CD4-positive, alpha-beta T cell treated with Interleukin-6 for 4 hours (primary cell): ENCODE results near the gene GMPPB.
"Not testable (repeated sequence)": the region's sequence is repeated elsewhere in the genome, so short reads cannot be mapped to it uniquely, and the experiment has no call there.

Experiments used
- DNase-seq: peaks from one replicate; pipeline ENCODE4 v3.0.0-alpha.2; 2020; ENCODE audit warnings: mixed read lengths

GMPPB gene

GRCh38 chr3:49712631-49713317 lies 11.0 kb downstream of the GMPPB start:
- no peak for DNase-seq

- DNase-seq, result no peak
Observed at GRCh38 chr3:49712166-49712565, 11.6 kb downstream of the GMPPB start.

DNA sequence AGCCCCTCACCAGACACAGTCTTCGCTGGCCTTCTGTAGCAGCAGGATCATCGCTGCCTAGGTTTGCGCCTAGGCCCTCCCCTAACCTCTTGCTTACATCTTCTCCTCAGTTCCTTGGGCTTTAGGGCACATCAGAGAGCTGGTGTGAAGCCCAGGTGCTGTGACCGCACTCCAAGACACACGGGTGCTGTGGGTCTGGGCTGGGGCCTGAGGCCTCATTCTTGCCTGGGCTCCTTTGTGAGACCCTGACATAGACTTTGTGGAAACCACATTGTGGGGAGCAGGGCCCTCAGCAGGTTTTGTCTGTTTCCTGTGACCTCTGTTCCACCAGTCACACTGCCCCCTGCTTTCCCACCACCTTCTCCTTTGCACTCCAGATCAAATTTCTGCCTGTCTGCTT lies 12.3 kb downstream of the GMPPB start:
- DNase-seq, result no peak

DNA sequence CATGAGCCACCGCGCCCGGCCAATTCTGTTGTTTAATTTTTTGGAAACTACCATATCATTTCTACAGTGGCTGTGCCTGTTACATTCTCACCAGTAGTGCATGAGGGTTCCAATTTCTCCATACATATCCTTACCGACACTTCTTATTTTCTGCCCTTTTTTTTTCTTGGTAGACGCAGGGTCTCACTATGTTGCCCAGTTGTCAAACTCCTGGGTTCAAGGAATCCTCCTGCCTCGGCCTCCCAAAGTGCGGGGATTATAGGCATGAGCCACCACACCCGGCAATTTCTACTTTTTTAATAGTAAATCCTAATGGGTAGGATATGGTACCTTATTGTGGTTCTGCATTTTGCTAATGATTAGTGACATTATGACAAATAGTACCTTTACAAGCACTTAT lies 13.9 kb downstream of the GMPPB start:
- no peak for DNase-seq

GRCh38 chr3:49707113-49707480 lies 16.7 kb downstream of the GMPPB start:
- no peak for DNase-seq

- no peak for DNase-seq
Observed at GRCh38 chr3:49706456-49707112, 17.2 kb downstream of the GMPPB start.

DNA sequence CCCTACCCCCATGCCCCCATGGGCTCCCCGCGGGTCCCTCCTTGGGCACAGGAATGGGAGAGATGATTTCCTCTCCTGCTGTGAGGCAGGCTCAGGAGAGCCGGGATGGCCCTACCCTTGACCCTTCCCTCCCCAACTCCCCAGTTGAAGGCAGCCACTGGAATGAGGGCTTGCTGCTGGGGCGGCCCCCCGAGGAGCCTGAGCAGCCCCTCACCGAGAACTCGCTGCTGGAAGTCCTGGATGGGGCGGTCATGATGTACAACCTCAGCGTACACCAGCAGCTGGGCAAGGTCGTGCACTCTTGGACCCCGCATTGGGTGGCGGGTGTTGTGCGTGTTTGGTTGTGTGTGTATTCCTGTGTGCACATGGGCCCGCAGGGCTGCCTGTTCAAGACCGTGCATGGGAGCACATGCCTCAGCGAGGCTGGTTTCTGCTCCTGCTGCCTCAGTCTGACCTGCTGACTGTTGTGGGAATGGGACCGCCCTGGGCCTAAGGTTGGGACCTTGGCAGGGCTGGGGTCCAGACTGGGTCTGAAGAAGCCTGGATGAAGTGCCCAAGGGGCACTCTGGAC lies 18.3 kb downstream of the GMPPB start:
- DNase-seq, result no peak

DNA sequence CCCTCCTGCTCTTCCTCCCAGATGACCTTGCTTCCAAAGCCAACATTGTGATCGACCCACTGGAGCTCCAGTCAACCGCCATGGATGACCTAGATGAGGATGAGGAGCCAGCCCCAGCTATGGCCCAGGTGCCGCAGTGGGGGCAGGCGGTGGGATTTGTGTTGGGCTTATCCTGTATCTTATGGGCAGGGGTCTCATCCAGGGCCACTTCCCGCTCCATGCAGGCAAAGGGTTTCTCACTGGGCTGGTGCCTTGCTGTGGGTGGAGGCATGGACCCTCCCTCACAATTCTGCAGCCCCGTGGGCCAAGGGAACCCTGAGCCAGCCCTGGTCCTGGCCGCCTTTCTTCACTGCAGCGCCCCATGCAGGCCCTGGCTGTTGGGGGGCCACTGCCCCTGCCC lies 19.1 kb downstream of the GMPPB start:
- DNase-seq, result no peak

GRCh38 chr3:49703956-49704355 lies 19.8 kb downstream of the GMPPB start:
- no peak for DNase-seq

- peak; percentile 72 for DNase-seq
Observed at GRCh38 chr3:49703443-49703927, 20.3 kb downstream of the GMPPB start.

- no peak for DNase-seq
Observed at GRCh38 chr3:49702672-49703071, 21.1 kb downstream of the GMPPB start.

DNA sequence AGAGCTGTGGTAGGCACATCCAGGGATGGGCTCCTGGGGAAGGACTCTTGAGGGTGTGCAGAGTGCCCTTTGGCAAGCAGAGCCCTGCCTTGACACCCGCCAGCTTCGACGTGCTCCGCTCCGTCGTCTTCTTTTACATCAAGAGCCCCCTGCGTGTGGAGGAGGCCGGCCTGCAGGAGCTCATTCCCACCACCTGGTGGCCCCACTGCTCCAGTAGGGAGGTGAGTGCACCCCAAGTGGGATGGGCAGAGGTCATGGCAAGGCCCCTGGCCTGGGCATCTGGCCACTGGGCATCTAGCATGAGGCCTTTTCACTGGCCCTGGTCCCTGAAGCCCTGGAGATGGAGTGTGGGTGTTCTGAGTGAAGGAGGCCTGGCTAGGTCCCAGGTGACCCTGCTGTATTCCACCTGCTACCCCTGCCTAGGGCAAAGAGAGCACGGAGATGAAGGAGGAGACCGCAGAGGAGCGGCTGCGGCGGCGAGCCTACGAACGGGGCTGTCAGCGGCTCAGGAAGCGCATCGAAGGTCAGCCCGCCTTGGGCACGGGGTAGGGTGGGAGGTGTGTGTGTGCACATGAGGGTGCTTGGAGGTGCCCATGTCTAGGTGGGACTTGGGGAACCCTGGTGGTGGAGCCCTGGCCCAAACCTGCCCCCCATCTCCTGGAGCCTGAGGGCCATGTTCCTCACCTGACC lies 22.2 kb downstream of the GMPPB start:
- no peak for DNase-seq

DNA sequence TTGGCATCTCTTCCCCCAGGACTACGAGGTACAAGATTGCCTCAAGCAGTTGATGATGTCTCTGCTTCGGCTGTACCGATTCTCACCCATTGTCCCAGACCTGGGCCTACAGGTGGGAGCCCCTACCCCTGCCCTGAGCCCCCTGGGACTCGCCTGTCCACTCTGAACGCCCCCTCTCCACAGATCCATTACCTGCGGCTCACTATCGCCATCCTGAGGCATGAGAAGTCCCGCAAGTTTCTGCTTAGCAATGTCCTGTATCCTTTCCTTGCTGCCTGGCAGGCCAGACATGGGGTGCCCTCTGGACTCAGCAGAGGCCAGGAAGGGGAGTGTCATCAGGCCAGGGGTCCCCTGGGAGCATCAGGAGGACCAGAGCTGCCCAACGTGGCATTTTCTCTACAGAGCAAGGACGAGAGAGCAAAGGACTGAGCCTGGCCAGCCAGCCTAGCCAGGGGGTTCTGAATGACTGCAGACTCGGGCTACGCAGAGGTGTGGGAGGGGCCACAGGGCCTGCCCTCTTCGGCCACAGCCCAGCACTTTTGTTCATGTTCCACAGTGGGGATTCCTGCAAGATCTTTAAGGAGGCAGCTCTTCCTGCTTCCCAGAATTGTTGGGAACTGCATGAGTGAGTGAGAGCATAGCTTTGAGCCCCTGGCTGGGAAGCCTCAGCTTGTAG lies 23.2 kb downstream of the GMPPB start:
- no peak for DNase-seq

DNA sequence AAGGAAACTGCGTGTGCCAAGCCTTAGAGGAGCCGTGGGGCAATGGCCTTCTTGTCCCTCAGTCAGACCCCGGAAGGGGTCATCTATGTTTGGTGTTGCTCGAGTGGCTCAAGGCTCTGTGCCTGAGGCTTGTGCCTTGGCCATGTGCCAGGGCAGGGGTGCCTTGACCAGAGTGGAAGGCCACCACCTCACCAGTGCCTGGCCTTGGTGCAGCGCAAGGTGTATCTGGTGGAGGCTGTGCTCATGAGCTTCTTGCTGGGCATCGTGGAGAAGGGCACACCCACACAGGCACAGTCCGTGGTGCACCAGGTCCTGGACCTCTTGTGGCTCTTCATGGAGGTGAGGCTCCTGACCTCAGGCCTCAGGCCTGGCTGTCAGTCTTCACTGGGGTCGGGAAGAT lies 23.7 kb downstream of the GMPPB start:
- DNase-seq, result no peak

DNA sequence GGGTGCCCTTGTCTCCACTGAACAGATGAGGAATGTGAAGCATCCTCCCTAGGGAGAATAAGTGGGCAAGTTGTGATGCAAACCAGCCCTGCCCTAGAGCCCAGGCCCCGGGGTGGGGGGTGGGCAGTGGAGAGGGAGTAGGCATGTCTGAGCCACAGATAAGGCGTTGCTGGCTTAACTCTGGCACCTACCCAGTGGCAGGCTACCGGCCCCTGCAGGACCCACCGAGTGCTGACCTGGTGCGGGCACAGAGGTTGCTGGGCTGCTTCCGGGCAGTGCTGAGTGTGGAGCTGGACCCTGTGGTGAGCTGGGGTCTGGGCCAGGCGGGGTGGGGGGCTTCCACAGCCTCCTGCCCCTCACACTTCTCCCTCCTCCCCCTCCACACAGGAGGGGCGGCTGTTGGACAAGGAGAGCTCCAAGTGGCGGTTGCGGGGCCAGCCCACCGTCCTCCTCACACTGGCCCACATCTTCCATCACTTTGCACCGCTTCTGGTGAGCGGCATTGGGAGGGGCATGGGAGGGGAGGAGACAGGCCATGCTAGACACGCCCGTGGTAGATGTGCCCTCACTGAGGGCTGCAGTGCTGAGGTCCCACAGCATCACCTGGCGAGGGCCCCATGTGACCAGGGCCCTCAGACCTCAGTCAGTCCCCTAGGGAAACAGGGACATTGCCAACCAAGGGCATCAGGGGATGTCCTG lies 24.3 kb downstream of the GMPPB start:
- DNase-seq, result no peak

GRCh38 chr3:49695350-49696015 lies 28.3 kb downstream of the GMPPB start:
- DNase-seq, result not testable (repeated sequence)

- not testable (repeated sequence) for DNase-seq
Observed at GRCh38 chr3:49694409-49695070, 29.2 kb downstream of the GMPPB start.

- not testable (repeated sequence) for DNase-seq
Observed at GRCh38 chr3:49691481-49691880, 32.3 kb downstream of the GMPPB start.

DNA sequence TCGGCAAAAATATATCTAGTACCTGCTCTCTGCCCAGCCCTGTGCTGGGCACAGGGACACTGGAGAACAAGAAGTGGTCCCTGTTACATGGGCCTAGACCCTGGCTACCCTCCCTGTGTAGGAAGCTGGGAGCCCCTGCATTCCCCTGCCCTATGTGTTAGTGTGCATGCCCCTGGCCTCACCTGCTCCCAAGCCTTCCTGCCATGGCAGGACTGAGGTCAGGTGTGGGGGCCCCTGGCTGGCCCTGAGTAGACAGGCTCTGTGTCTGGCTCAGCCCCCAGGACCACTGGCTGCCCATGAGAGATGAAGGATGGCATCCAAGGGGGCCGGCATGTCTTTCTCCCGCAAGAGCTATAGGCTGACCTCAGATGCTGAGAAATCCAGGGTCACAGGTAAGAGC lies 32.9 kb downstream of the GMPPB start:
- not testable (repeated sequence) for DNase-seq

DNA sequence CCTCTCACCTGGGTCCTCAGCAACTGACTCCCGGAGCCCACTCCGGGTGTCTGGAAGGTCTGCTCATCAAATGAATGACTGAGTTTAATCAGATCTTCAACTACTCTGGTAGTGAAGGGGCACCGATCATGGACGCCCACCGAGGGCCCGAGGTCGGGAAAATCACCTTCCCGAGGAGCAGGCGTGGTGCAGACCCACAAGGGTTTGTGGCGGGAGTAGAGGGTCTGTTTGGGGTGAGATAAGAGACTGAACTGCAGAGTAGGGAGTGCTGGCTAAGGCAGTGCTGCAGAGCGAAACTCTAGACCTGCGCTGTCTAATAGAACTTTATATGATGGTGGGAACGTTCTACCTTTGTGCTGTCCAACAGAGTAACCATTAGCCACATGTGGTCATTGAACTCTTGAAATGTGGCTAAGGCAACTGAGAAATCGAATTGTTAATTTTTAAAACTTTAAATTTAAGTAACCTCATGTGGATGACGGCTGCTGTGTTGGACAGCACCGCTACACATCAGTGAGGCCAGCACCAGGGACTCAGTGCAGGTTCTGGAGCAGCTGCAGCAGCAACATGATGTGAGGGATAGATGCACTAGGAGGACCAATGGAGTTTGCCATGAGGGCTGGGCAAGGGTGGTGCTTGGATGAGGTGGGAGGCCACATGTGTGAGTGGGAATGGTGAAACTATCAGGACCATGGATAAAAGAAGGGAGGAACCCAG lies 33.7 kb downstream of the GMPPB start:
- DNase-seq, result not testable (repeated sequence)
